Tibial nerve (tissue), 4 donors: Measurements from ENCODE around the gene SNX33. TPM values are rescaled to one million over a fixed set of nuclear protein-coding genes. Genes with fewer than 3 reads are reported as not detected.
A peak's percentile ranks its signal among the peaks of the same experiment; 100 is the strongest.
"Not testable (repeated sequence)": the region's sequence is repeated elsewhere in the genome, so short reads cannot be mapped to it uniquely, and the experiment has no call there.

ENCODE experiments used
- DNase-seq, 2 donors: peaks; one replicate each; pipeline ENCODE4 v3.0.0-alpha.2; 2019; ENCODE audit warnings: low spot score in 2 of 2
- H3K27ac ChIP-seq, 4 donors: fragments of 200-600 bp; sonication (generic) in 3 of 4; one replicate each; pipeline ENCODE4 v1.5.1; 2017 to 2019; ENCODE audit warnings: mild to moderate bottlenecking in 1 of 4
- H3K27me3 ChIP-seq, 2 donors: fragments of 200-600 bp; sonication (generic) in 1 of 2; one replicate each; pipeline versions ENCODE4 v1.5.1 to v1.6.0; 2017 to 2019
- H3K36me3 ChIP-seq, 3 donors: fragments of 200-600 bp; sonication (generic); one replicate each; pipeline ENCODE4 v1.5.1; 2018 to 2019
- H3K4me1 ChIP-seq, 4 donors: fragments of 200-600 bp; sonication (generic) in 3 of 4; one replicate each; pipeline ENCODE4 v1.5.1; 2017 to 2019
- H3K4me3 ChIP-seq, 4 donors: fragments of 200-600 bp; sonication (generic) in 3 of 4; one replicate each; pipeline ENCODE4 v1.5.1; 2017 to 2019; ENCODE audit warnings: mild to moderate bottlenecking in 1 of 4, moderate library complexity in 1 of 4
- H3K9me3 ChIP-seq, 4 donors: fragments of 200-600 bp; sonication (generic) in 3 of 4; one replicate each; pipeline ENCODE4 v1.5.1; 2017 to 2019
- CTCF ChIP-seq, 5 experiments: fragments of 200-600 bp in 3 of 5; fragments of 450-650 bp in 2 of 5; sonication (generic) in 3 of 5; IDR thresholded peaks; one replicate each; pipeline ENCODE4 v1.5.1; 2016 to 2019; ENCODE audit warnings: antibody characterized with exemption in 5 of 5, mild to moderate bottlenecking in 3 of 5, moderate library complexity in 2 of 5
- EP300 ChIP-seq, 2 donors: sonication (generic); formaldehyde crosslinking; IDR thresholded peaks; one replicate each; pipeline ENCODE4 v1.6.1; 2017; ENCODE audit warnings: antibody characterized with exemption in 2 of 2, mild to moderate bottlenecking in 1 of 2
- POLR2A ChIP-seq, 2 donors: fragments of 450-650 bp; IDR thresholded peaks; one replicate each; pipeline ENCODE4 v1.6.1; 2017; ENCODE audit warnings: antibody characterized with exemption in 2 of 2, mild to moderate bottlenecking in 2 of 2, moderate library complexity in 2 of 2
- WGBS, 2 donors: methylation state at CpG; one replicate each; pipeline ENCODE4 v1.1.5; 2018; 5-methylcytosine and 5-hydroxymethylcytosine counted together
- total RNA-seq, 4 donors: library from RNA; depleted of rRNA; stranded (reverse); fragments of >200 nt; gene quantifications; one replicate each; pipeline ENCODE4 v1.1.0, GENCODE V29; 2016

The SNX33 gene
- total RNA-seq, 4 donors from 2014 or later: 29.7 to 44.9 (median 31.1) TPM

- Histone ChIP-seq H3K27ac (peak overlapping the region in 3 of 4 donors; percentile 23 to 87 (median 75)), H3K36me3 (peaks cover 0 to 52% (median 2%) of the 10 kb centered on the region in 3 donors), H3K4me1 (peaks cover 0 to 58% (median 30%) of the 10 kb centered on the region in 4 donors), H3K9me3 (no peaks in the 10 kb centered on the region), H3K4me3 (no peak overlapping the region), H3K27me3 (no peaks in the 10 kb centered on the region)
- TF ChIP-seq EP300 (IDR thresholded peaks at IDR 0.05): no peak
- no peak for DNase-seq
- WGBS, 2 donors: 82 to 87% methylated on average over 12 to 34 of the region's 41 CpGs
Measured at GRCh38 chr15:75675579-75676404, 28.1 kb downstream of the SNX33 start.

GRCh38 chr15:75676688-75677464 is 29.2 kb downstream of the SNX33 start:
- no peak for DNase-seq
- Histone ChIP-seq H3K9me3 (no peaks in the 10 kb centered on the region), H3K27me3 (no peaks in the 10 kb centered on the region), H3K4me1 (peaks cover 0 to 48% (median 28%) of the 10 kb centered on the region in 4 donors), H3K36me3 (peaks cover 0 to 63% (median 2%) of the 10 kb centered on the region in 3 donors), H3K27ac (no peak overlapping the region), H3K4me3 (no peak overlapping the region)
- 83 to 90% methylated on average over 21 to 22 of the region's 30 CpGs for WGBS, 2 donors
- TF ChIP-seq EP300 (IDR thresholded peaks at IDR 0.05) (no peak), POLR2A (IDR thresholded peaks at IDR 0.05) (no peak), CTCF (IDR thresholded peaks at IDR 0.05) (no peak)

GRCh38 chr15:75677465-75678323 is 30.0 kb downstream of the SNX33 start:
- WGBS, 2 donors: 79 to 81% methylated on average over 16 of the region's 16 CpGs
- Histone ChIP-seq H3K9me3 (no peaks in the 10 kb centered on the region), H3K27me3 (no peaks in the 10 kb centered on the region), H3K36me3 (peaks cover 0 to 71% (median 2%) of the 10 kb centered on the region in 3 donors), H3K4me3 (no peak overlapping the region), H3K27ac (no peak overlapping the region), H3K4me1 (peaks cover 0 to 40% (median 22%) of the 10 kb centered on the region in 4 donors)
- DNase-seq: no peak
- no peak for TF ChIP-seq EP300 (IDR thresholded peaks at IDR 0.05)
- no peak for TF ChIP-seq POLR2A (IDR thresholded peaks at IDR 0.05)
- no peak for TF ChIP-seq CTCF (IDR thresholded peaks at IDR 0.05)

GRCh38 chr15:75678324-75678690 is 30.6 kb downstream of the SNX33 start:
- 92 to 93% methylated on average over 6 of the region's 6 CpGs for WGBS, 2 donors
- H3K4me3 ChIP-seq, H3K9me3 ChIP-seq, H3K27ac ChIP-seq, H3K27me3 ChIP-seq, DNase-seq: not testable (repeated sequence)
- H3K36me3 ChIP-seq: peaks cover 0 to 76% (median 2%) of the 10 kb centered on the region in 3 donors
- H3K4me1 ChIP-seq: peaks cover 0 to 39% (median 17%) of the 10 kb centered on the region in 4 donors

- peak overlapping the region in 2 of 4 donors; percentile 57 to 59 for H3K27ac ChIP-seq
- no peaks in the 10 kb centered on the region for H3K9me3 ChIP-seq
- no peak for TF ChIP-seq EP300 (IDR thresholded peaks at IDR 0.05)
- TF ChIP-seq CTCF (IDR thresholded peaks at IDR 0.05): no peak
- TF ChIP-seq POLR2A (IDR thresholded peaks at IDR 0.05): no peak
- H3K4me3 ChIP-seq: no peak overlapping the region
- WGBS, 2 donors: 61 to 64% methylated on average over 11 of the region's 11 CpGs
- no peak for DNase-seq
- H3K4me1 ChIP-seq: peaks cover 0 to 34% (median 11%) of the 10 kb centered on the region in 4 donors
- H3K27me3 ChIP-seq: no peaks in the 10 kb centered on the region
- peaks cover 0 to 84% (median 2%) of the 10 kb centered on the region in 3 donors for H3K36me3 ChIP-seq
Measured at GRCh38 chr15:75680007-75680789, 32.5 kb downstream of the SNX33 start.
